Neural cell (in vitro differentiated cells): ENCODE measurements around the gene TPBG.

Source experiments
- EP300 ChIP-seq: fragments of 450-650 bp; conservative IDR thresholded peaks from 2 replicates; pipeline ENCODE4 v1.6.1; 2014; ENCODE audit warnings: antibody characterized with exemption, mild to moderate bottlenecking, moderate library complexity; ENCODE audit not compliant: poor library complexity, severe bottlenecking
- EZH2 ChIP-seq: fragments of 200-600, 300-800 bp; shearing (Covaris generic), sonication (generic); IDR thresholded peaks from 2 replicates; pipeline ENCODE4 v1.6.1; 2014; ENCODE audit warnings: antibody characterized with exemption, low read length, borderline replicate concordance, mild to moderate bottlenecking; ENCODE audit not compliant: insufficient read depth, poor library complexity, severe bottlenecking
- RAD21 ChIP-seq: fragments of 450-650 bp; conservative IDR thresholded peaks from 2 replicates; pipeline ENCODE4 v1.6.1; 2014; ENCODE audit warnings: antibody characterized with exemption, mild to moderate bottlenecking, moderate library complexity
- TAF1 ChIP-seq: IDR thresholded peaks from 2 replicates; pipeline ENCODE4 v1.6.1; 2012; ENCODE audit warnings: low read depth
- TF ChIP-seq, protein P1 (sequence below): fragments of 450-650 bp; IDR thresholded peaks from 2 replicates; pipeline ENCODE4 v1.5.1; 2014; ENCODE audit warnings: antibody characterized with exemption, mild to moderate bottlenecking, moderate library complexity; ENCODE audit not compliant: poor library complexity, severe bottlenecking

DNA sequence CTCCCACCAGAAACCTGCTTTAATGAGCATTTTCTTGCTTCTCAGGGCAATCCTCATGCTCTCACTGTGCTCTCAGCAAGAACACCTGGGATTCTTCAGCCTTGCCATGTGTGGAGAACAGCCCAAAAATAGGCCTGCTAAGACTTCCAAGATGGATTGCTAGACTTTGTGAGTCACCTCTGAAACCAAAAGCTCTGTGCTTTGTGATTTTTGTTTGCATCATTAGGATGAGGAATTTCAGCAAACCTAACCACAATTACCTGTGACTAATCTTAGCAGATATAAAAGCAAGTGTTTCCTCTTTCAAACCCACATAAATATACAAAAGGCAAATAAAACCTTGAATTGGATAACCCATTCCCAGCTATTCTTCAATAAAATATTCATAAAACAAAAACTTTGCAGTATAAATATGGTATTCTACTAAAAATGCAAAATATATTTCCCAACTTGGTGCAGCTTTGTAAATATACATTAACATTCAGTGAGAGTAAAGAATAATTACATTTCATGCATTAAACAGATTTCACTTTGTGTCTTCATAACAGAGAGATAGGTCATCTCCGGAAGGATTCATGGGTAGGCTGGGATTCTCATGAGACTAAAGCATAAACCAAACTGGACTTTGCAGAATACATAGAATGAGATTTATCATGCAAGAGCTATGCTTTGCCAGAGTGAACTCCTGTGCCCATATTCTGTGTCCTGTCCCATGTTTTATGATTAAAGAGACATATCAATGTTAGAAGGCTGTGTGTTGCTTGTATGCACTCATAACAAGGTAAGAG lies 33.5 kb downstream of the TPBG start:
- TF ChIP-seq EP300 = no peak
- TF ChIP-seq, protein P1, sequence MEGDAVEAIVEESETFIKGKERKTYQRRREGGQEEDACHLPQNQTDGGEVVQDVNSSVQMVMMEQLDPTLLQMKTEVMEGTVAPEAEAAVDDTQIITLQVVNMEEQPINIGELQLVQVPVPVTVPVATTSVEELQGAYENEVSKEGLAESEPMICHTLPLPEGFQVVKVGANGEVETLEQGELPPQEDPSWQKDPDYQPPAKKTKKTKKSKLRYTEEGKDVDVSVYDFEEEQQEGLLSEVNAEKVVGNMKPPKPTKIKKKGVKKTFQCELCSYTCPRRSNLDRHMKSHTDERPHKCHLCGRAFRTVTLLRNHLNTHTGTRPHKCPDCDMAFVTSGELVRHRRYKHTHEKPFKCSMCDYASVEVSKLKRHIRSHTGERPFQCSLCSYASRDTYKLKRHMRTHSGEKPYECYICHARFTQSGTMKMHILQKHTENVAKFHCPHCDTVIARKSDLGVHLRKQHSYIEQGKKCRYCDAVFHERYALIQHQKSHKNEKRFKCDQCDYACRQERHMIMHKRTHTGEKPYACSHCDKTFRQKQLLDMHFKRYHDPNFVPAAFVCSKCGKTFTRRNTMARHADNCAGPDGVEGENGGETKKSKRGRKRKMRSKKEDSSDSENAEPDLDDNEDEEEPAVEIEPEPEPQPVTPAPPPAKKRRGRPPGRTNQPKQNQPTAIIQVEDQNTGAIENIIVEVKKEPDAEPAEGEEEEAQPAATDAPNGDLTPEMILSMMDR = no peak
- TF ChIP-seq RAD21 = no peak
- no peak for TF ChIP-seq TAF1
- no peak for TF ChIP-seq EZH2
